Activated CD4-positive, alpha-beta memory T cell treated with anti-CD3 and anti-CD28 coated beads, Interleukin-2, amount 10 ng/mL, durations not matched to agents 7 days and 5 days (primary cell): ENCODE results near the gene PFKP. TPM values are rescaled to one million over a fixed set of nuclear protein-coding genes. Genes with fewer than 3 reads are reported as not detected.

Experiments used
- CTCF ChIA-PET: fragments of 350-600 bp; sonication (Branson Sonifier 250); formaldehyde crosslinking; loops from one replicate; lab custom pipeline; 2021; ENCODE audit warnings: antibody characterized with exemption, inconsistent platforms; lab: Charles Lee
- POLR2A ChIA-PET: fragments of 350-600 bp; sonication (Branson Sonifier 250); formaldehyde crosslinking; loops from one replicate; lab custom pipeline; 2021; ENCODE audit warnings: antibody characterized with exemption; lab: Charles Lee
- DNase-seq: peaks from one replicate; pipeline ENCODE4 v3.0.0-alpha.2; 2020
- H3K27ac Mint-ChIP-seq: one replicate; pipeline ENCODE4 v1.8.0; 2021; ENCODE audit warnings: mild to moderate bottlenecking, mixed read lengths
- H3K27me3 Mint-ChIP-seq: one replicate; pipeline ENCODE4 v1.8.0; 2021; ENCODE audit warnings: mixed read lengths
- H3K36me3 Mint-ChIP-seq: one replicate; pipeline ENCODE4 v1.8.0; 2021; ENCODE audit warnings: low read depth, mixed read lengths
- H3K4me1 Mint-ChIP-seq: one replicate; pipeline ENCODE4 v1.8.0; 2021; ENCODE audit warnings: mixed read lengths
- H3K4me3 Mint-ChIP-seq: one replicate; pipeline ENCODE4 v1.8.0; 2021; ENCODE audit warnings: mild to moderate bottlenecking, mixed read lengths
- H3K9me3 Mint-ChIP-seq: one replicate; pipeline ENCODE4 v1.8.0; 2021; ENCODE audit warnings: mixed read lengths
- total RNA-seq, 2 experiments: library from RNA; stranded (reverse); gene quantifications; one replicate each; pipeline ENCODE4 v1.2.3, GENCODE V29; 2021

Gene PFKP
- total RNA-seq, 2 experiments from 2014 or later: 214 to 215 TPM

GRCh38 chr10:3131098-3131497, 63.8 kb downstream of the PFKP start:
- ChIA-PET CTCF (no interaction called here), POLR2A (no interaction called here)
- Mint-ChIP-seq H3K36me3 (peaks cover 75% of the 10 kb centered on the region), H3K9me3 (no peaks in the 10 kb centered on the region), H3K27ac (no peak overlapping the region), H3K4me3 (no peak overlapping the region), H3K4me1 (peaks cover 3% of the 10 kb centered on the region), H3K27me3 (no peaks in the 10 kb centered on the region)
- no peak for DNase-seq

GRCh38 chr10:3132036-3133025, 65.0 kb downstream of the PFKP start:
- no peak overlapping the region for H3K27ac Mint-ChIP-seq

GRCh38 chr10:3133948-3134347, 66.6 kb downstream of the PFKP start:
- Mint-ChIP-seq H3K36me3 (peaks cover 79% of the 10 kb centered on the region), H3K9me3 (no peaks in the 10 kb centered on the region), H3K27ac (peak overlapping the region; percentile 19), H3K27me3 (no peaks in the 10 kb centered on the region), H3K4me3 (no peak overlapping the region), H3K4me1 (peaks cover 3% of the 10 kb centered on the region)
- ChIA-PET POLR2A (interaction anchor here (0.8 to 1.3 kb wide), 4 partner anchors 12 to 43 kb away, joined by 3 read pairs; partner anchors contain the start of gene PITRM1), CTCF (no interaction called here)
- no peak for DNase-seq

More at GRCh38 chr10:3132036-3133025, 65.0 kb downstream of the PFKP start:
- Mint-ChIP-seq H3K4me1 (peaks cover 3% of the 10 kb centered on the region), H3K27me3 (no peaks in the 10 kb centered on the region), H3K4me3 (no peak overlapping the region), H3K9me3 (no peaks in the 10 kb centered on the region), H3K36me3 (peaks cover 76% of the 10 kb centered on the region)
- CTCF ChIA-PET: no interaction called here
- no peak for DNase-seq
- POLR2A ChIA-PET: no interaction called here

GRCh38 chr10:3135006-3135405, 67.7 kb downstream of the PFKP start:
- no peaks in the 10 kb centered on the region for H3K27me3 Mint-ChIP-seq
- DNase-seq: no peak
- ChIA-PET CTCF (no interaction called here), POLR2A (interaction anchor here (0.8 to 1.3 kb wide), 2 partner anchors 18 to 39 kb away, joined by 3 read pairs; no protein-coding TSS in a partner anchor)
- no peaks in the 10 kb centered on the region for H3K9me3 Mint-ChIP-seq
- H3K27ac Mint-ChIP-seq: no peak overlapping the region
- peaks cover 79% of the 10 kb centered on the region for H3K36me3 Mint-ChIP-seq
- H3K4me3 Mint-ChIP-seq: no peak overlapping the region
- H3K4me1 Mint-ChIP-seq: peaks cover 3% of the 10 kb centered on the region

GRCh38 chr10:3136336-3136735, 69.0 kb downstream of the PFKP start:
- Mint-ChIP-seq H3K4me3 (no peak overlapping the region), H3K9me3 (no peaks in the 10 kb centered on the region), H3K27me3 (no peaks in the 10 kb centered on the region), H3K27ac (no peak overlapping the region), H3K4me1 (peaks cover 3% of the 10 kb centered on the region), H3K36me3 (peaks cover 88% of the 10 kb centered on the region)
- ChIA-PET POLR2A (interaction anchor here (1.3 kb wide), 1 partner anchor 41 kb away, joined by 3 read pairs; no protein-coding TSS in a partner anchor), CTCF (no interaction called here)
- DNase-seq: no peak

GRCh38 chr10:3136763-3137611, 69.6 kb downstream of the PFKP start:
- CTCF ChIA-PET: no interaction called here
- Mint-ChIP-seq H3K4me3 (no peak overlapping the region), H3K36me3 (peaks cover 87% of the 10 kb centered on the region), H3K27me3 (no peaks in the 10 kb centered on the region), H3K4me1 (peaks cover 3% of the 10 kb centered on the region), H3K27ac (no peak overlapping the region), H3K9me3 (no peaks in the 10 kb centered on the region)
- DNase-seq: no peak
- POLR2A ChIA-PET: no interaction called here

- CTCF ChIA-PET: no interaction called here
- H3K36me3 Mint-ChIP-seq: peaks cover 86% of the 10 kb centered on the region
- peak overlapping the region; percentile 31 for H3K27ac Mint-ChIP-seq
- H3K4me1 Mint-ChIP-seq: peaks cover under 1% of the 10 kb centered on the region
- no peak overlapping the region for H3K4me3 Mint-ChIP-seq
- POLR2A ChIA-PET: interaction anchor here (0.8 kb wide), 1 partner anchor 34 kb away, joined by 3 read pairs; no protein-coding TSS in a partner anchor
- no peak for DNase-seq
- no peaks in the 10 kb centered on the region for H3K27me3 Mint-ChIP-seq
- no peaks in the 10 kb centered on the region for H3K9me3 Mint-ChIP-seq
Observed at GRCh38 chr10:3137958-3138726, 70.8 kb downstream of the PFKP start.

- ChIA-PET CTCF (no interaction called here), POLR2A (no interaction called here)
- H3K27ac Mint-ChIP-seq: no peak overlapping the region
- H3K9me3 Mint-ChIP-seq: no peaks in the 10 kb centered on the region
- no peaks in the 10 kb centered on the region for H3K27me3 Mint-ChIP-seq
- peaks cover 88% of the 10 kb centered on the region for H3K36me3 Mint-ChIP-seq
- H3K4me3 Mint-ChIP-seq: no peak overlapping the region
- no peaks in the 10 kb centered on the region for H3K4me1 Mint-ChIP-seq
- DNase-seq: no peak
Observed at GRCh38 chr10:3139216-3139910, 72.0 kb downstream of the PFKP start.

- ChIA-PET POLR2A (no interaction called here), CTCF (no interaction called here)
- Mint-ChIP-seq H3K36me3 (peaks cover 89% of the 10 kb centered on the region), H3K4me3 (no peak overlapping the region), H3K4me1 (no peaks in the 10 kb centered on the region), H3K9me3 (no peaks in the 10 kb centered on the region), H3K27me3 (no peaks in the 10 kb centered on the region), H3K27ac (no peak overlapping the region)
- no peak for DNase-seq
Observed at GRCh38 chr10:3140280-3140679, 72.9 kb downstream of the PFKP start.

GRCh38 chr10:3141351-3142005, 74.1 kb downstream of the PFKP start:
- DNase-seq: no peak
- Mint-ChIP-seq H3K27me3 (no peaks in the 10 kb centered on the region), H3K4me3 (no peak overlapping the region), H3K27ac (no peak overlapping the region), H3K9me3 (no peaks in the 10 kb centered on the region), H3K4me1 (no peaks in the 10 kb centered on the region), H3K36me3 (peaks cover 85% of the 10 kb centered on the region)
- ChIA-PET CTCF (no interaction called here), POLR2A (no interaction called here)

GRCh38 chr10:3142146-3142875, 75.0 kb downstream of the PFKP start:
- Mint-ChIP-seq H3K27me3 (no peaks in the 10 kb centered on the region), H3K36me3 (peaks cover 78% of the 10 kb centered on the region), H3K27ac (no peak overlapping the region), H3K4me3 (no peak overlapping the region), H3K9me3 (no peaks in the 10 kb centered on the region), H3K4me1 (no peaks in the 10 kb centered on the region)
- no peak for DNase-seq
- CTCF ChIA-PET: no interaction called here
- POLR2A ChIA-PET: interaction anchor here (1.0 kb wide), 1 partner anchor 30 kb away, joined by 3 read pairs; the partner anchor contains the start of gene PITRM1
